SK-N-SH (cell line): ENCODE data around the gene PXK. TPM values are rescaled to one million over a fixed set of nuclear protein-coding genes. Genes with fewer than 3 reads are reported as not detected.

Experiments used
- CTCF ChIA-PET: fragments of 300-600, 350-600 bp; formaldehyde crosslinking; extraction: SDS; loops from one replicate; lab custom pipeline; 2021; lab: Yijun Ruan, JAX
- POLR2A ChIA-PET: fragments of 350-600 bp; sonication (Branson Sonifier 250); formaldehyde crosslinking; extraction: SDS; loops from one replicate; lab custom pipeline; 2020; ENCODE audit warnings: antibody characterized with exemption, inconsistent platforms; lab: Yijun Ruan, JAX
- DNase-seq: peaks from one replicate; pipeline ENCODE4 v3.0.0; 2012
- H2AFZ ChIP-seq: fragments of 200-600 bp; sonication (generic); 2 replicates; pipeline ENCODE4 v1.8.1; 2016; ENCODE audit warnings: antibody characterized with exemption, mild to moderate bottlenecking, low read depth
- H3F3A ChIP-seq: fragments of 200-600 bp; sonication (generic); replicated peaks from 2 replicates; pipeline ENCODE3; 2016; ENCODE audit warnings: antibody characterized with exemption, mild to moderate bottlenecking; ENCODE audit not compliant: insufficient read depth
- H3K27ac ChIP-seq, 2 experiments: fragments of 200-500 bp in 1 of 2; fragments of 200-600 bp in 1 of 2; sonication (Bioruptor generic) in 1 of 2; sonication (generic), shearing (Covaris generic) in 1 of 2; 2 replicates each; pipeline versions ENCODE4 v1.5.1 to v1.6.1; 2014 to 2016; ENCODE audit warnings: low read depth in 2 of 2, inconsistent platforms in 1 of 2, low read length in 1 of 2, mild to moderate bottlenecking in 1 of 2, mixed read lengths in 1 of 2
- H3K27me3 ChIP-seq: fragments of 200-600 bp; sonication (generic), shearing (Covaris generic); 2 replicates; pipeline ENCODE4 v1.6.1; 2016; ENCODE audit warnings: mixed run types; ENCODE audit not compliant: insufficient read depth
- H3K36me3 ChIP-seq, 2 experiments: fragments of 200-500 bp in 1 of 2; fragments of 200-600 bp in 1 of 2; sonication (Bioruptor generic) in 1 of 2; sonication (generic) in 1 of 2; replicated peaks in 1 of 2; 2 replicates each; pipeline versions ENCODE3 to v1.5.1; 2014 to 2016; ENCODE audit warnings: low read length in 1 of 2, mild to moderate bottlenecking in 1 of 2; ENCODE audit not compliant: insufficient read depth in 2 of 2, control insufficient read depth in 1 of 2
- H3K4me1 ChIP-seq, 2 experiments: fragments of 200-500 bp in 1 of 2; fragments of 200-600 bp in 1 of 2; sonication (Bioruptor generic) in 1 of 2; sonication (generic), shearing (Covaris generic) in 1 of 2; 2 replicates each; pipeline versions ENCODE4 v1.5.1 to v1.6.1; 2014 to 2016; ENCODE audit warnings: low read depth in 1 of 2, low read length in 1 of 2, mixed run types in 1 of 2; ENCODE audit not compliant: insufficient read depth in 2 of 2, control insufficient read depth in 1 of 2
- H3K4me2 ChIP-seq: fragments of 200-600 bp; sonication (generic), shearing (Covaris generic); 2 replicates; pipeline ENCODE4 v1.6.1; 2017; ENCODE audit warnings: mixed run types
- H3K4me3 ChIP-seq, 2 experiments: fragments of 200-500 bp in 1 of 2; fragments of 200-600 bp in 1 of 2; sonication (Bioruptor generic) in 1 of 2; sonication (generic), shearing (Covaris generic) in 1 of 2; 2 replicates each; pipeline versions ENCODE4 v1.5.1 to v1.8.1; 2014 to 2016; ENCODE audit warnings: low read depth in 2 of 2, inconsistent platforms in 1 of 2, low read length in 1 of 2, mild to moderate bottlenecking in 1 of 2, mixed read lengths in 1 of 2, moderate library complexity in 1 of 2
- H3K79me2 ChIP-seq: fragments of 200-600 bp; sonication (generic); 2 replicates; pipeline ENCODE4 v1.8.1; 2017; ENCODE audit warnings: mild to moderate bottlenecking; ENCODE audit not compliant: insufficient read depth
- H3K9ac ChIP-seq: fragments of 200-600 bp; sonication (generic); 2 replicates; pipeline ENCODE4 v1.6.1; 2017; ENCODE audit warnings: mixed run types
- H3K9me2 ChIP-seq: fragments of 200-600 bp; sonication (generic); 2 replicates; pipeline ENCODE4 v1.6.1; 2017; ENCODE audit warnings: mixed run types
- H3K9me3 ChIP-seq: fragments of 200-600 bp; sonication (generic); 2 replicates; pipeline ENCODE4 v1.6.1; 2017; ENCODE audit warnings: mixed run types, mild to moderate bottlenecking, moderate library complexity
- H4K20me1 ChIP-seq: fragments of 200-600 bp; sonication (generic); 2 replicates; pipeline ENCODE4 v1.6.1; 2017; ENCODE audit warnings: mild to moderate bottlenecking, mixed run types; ENCODE audit not compliant: insufficient read depth
- CTCF ChIP-seq: fragments of 200-600 bp; sonication (generic); IDR thresholded peaks from 2 replicates; pipeline ENCODE4 v1.6.1; 2017; ENCODE audit warnings: antibody characterized with exemption, mild to moderate bottlenecking, moderate library complexity
- ELF1 ChIP-seq: IDR thresholded peaks from 2 replicates; pipeline ENCODE4 v1.4.0; 2012
- FOSL2 ChIP-seq: IDR thresholded peaks from 2 replicates; pipeline ENCODE4 v1.4.0; 2012; ENCODE audit warnings: low read depth, mild to moderate bottlenecking, moderate library complexity, borderline replicate concordance
- GABPA ChIP-seq: IDR thresholded peaks from 2 replicates; pipeline ENCODE4 v1.4.0; 2012; ENCODE audit warnings: low read depth, mild to moderate bottlenecking
- JUND ChIP-seq: IDR thresholded peaks from 2 replicates; pipeline ENCODE4 v1.4.0; 2012
- POLR2AphosphoS5 ChIP-seq: IDR thresholded peaks from 2 replicates; pipeline ENCODE4 v1.6.1; 2012; ENCODE audit warnings: low read depth, low read length
- RAD21 ChIP-seq: IDR thresholded peaks from 2 replicates; pipeline ENCODE4 v1.6.1; 2012; ENCODE audit warnings: mild to moderate bottlenecking, low read length
- RCOR1 ChIP-seq: fragments of 150-350 bp; IDR thresholded peaks from 2 replicates; pipeline ENCODE4 v1.6.1; 2017; ENCODE audit warnings: antibody characterized with exemption, low read length
- REST ChIP-seq: IDR thresholded peaks from 2 replicates; pipeline ENCODE4 v1.6.1; 2012; ENCODE audit warnings: mild to moderate bottlenecking, low read depth, low read length, moderate library complexity
- RFX5 ChIP-seq: IDR thresholded peaks from 2 replicates; pipeline ENCODE4 v1.6.1; 2012; ENCODE audit warnings: mild to moderate bottlenecking, improper control_type of control experiment, low read length
- SMC3 ChIP-seq: IDR thresholded peaks from 2 replicates; pipeline ENCODE4 v1.6.1; 2012; ENCODE audit warnings: low read depth, low read length, improper control_type of control experiment
- USF1 ChIP-seq: IDR thresholded peaks from 2 replicates; pipeline ENCODE4 v1.4.0; 2012; ENCODE audit warnings: low read depth, borderline replicate concordance
- ZBTB33 ChIP-seq: IDR thresholded peaks from 2 replicates; pipeline ENCODE4 v1.4.0; 2012; ENCODE audit warnings: low read depth, borderline replicate concordance
- WGBS: methylation state at CpG from one replicate; pipeline ENCODE4 v1.1.6; 2017; ENCODE audit warnings: low lambda C conversion rate; 5-methylcytosine and 5-hydroxymethylcytosine counted together
- polyA plus RNA-seq, 3 experiments: library from polyadenylated mRNA; depleted of rRNA; stranded (reverse); fragments of >200 nt; gene quantifications; 2 replicates each; pipeline ENCODE4 v1.2.3, GENCODE V29; 2012

PXK gene
- polyA plus RNA-seq, 1 of the 3 experiments (the other 2 are of a cell fraction): 8.4 TPM

- no peak for TF ChIP-seq USF1
- no peak; the same call in 1 of the 2 replicates for TF ChIP-seq ELF1
- no peak; the same call in 1 of the 2 replicates for TF ChIP-seq ZBTB33
- TF ChIP-seq JUND: peak; percentile 31; the same call in 1 of the 2 replicates
- peak; percentile 57; the same call in 1 of the 2 replicates for TF ChIP-seq REST
- peak; percentile 87 for TF ChIP-seq POLR2AphosphoS5
These were observed 26.6 kb upstream of the PXK start, which contains the start of the genes HTD2 and RPP14 (continued) for GRCh38 chr3:58305882-58306711.

- Histone ChIP-seq H4K20me1 (peaks cover 32% of the 10 kb centered on the region), H2AFZ (no peak overlapping the region), H3K27ac (peak overlapping the region in 1 of 2 experiments; percentile 93; a peak in 1 of 4 replicates), H3K79me2 (peaks cover 60% of the 10 kb centered on the region), H3F3A (peaks cover 3% of the 10 kb centered on the region), H3K4me3 (peak overlapping the region; percentile 76 to 94), H3K9me2 (no peaks in the 10 kb centered on the region), H3K9ac (peak overlapping the region; percentile 94; the same call in 1 of the 2 replicates), H3K36me3 (peaks cover 16 to 38% of the 10 kb centered on the region in 2 experiments), H3K4me1 (peaks cover 8 to 14% of the 10 kb centered on the region in 2 experiments; a peak in 3 of 4 replicates), H3K27me3 (no peaks in the 10 kb centered on the region; the same call in 1 of the 2 replicates), H3K4me2 (peak overlapping the region; percentile 80), H3K9me3 (no peaks in the 10 kb centered on the region)
- WGBS: 21% methylated on average over 10 of the region's 10 CpGs
- peak; percentile 51 for DNase-seq
- TF ChIP-seq RAD21 (peak; percentile 52), SMC3 (0 out of 2 replicates have a peak, but pooled peaks have one; percentile 6), FOSL2 (no peak), RCOR1 (no peak), JUND (no peak), GABPA (no peak), CTCF (peak; percentile 82), RFX5 (no peak)
- ChIA-PET POLR2A (no interaction called here), CTCF (interaction anchor here (0.5 to 6.0 kb wide), 41 partner anchors 8 to 1360 kb away, joined by 3 to 48 read pairs (median 6); partner anchors contain the start of genes ABHD6, KCTD6 and PXK)
These were observed 25.0 kb upstream of the PXK start for GRCh38 chr3:58307639-58308215.
